HEK293 (cell line): Measurements from ENCODE around the gene CADPS2.

ENCODE experiments used
- CTCF ChIA-PET: fragments of 350-600 bp; formaldehyde crosslinking; extraction: SDS; loops from one replicate; lab custom pipeline; 2021; ENCODE audit warnings: antibody characterized with exemption; lab: Yijun Ruan, JAX
- POLR2A ChIA-PET: fragments of 300-600 bp; formaldehyde crosslinking; extraction: SDS; loops from one replicate; lab custom pipeline; 2020; ENCODE audit warnings: antibody characterized with exemption, inconsistent platforms; lab: Yijun Ruan, JAX
- H3K27ac ChIP-seq: fragments of 200-500 bp; sonication (Bioruptor generic); 2 replicates; pipeline ENCODE4 v1.5.1; 2014; ENCODE audit warnings: low read depth, low read length, control low read depth, inconsistent platforms; ENCODE audit errors: extremely low read depth
- H3K36me3 ChIP-seq, 2 experiments: fragments of 200-500 bp in 1 of 2; sonication (Bioruptor generic) in 1 of 2; 1 replicate in 1 of 2; 2 replicates in 1 of 2; pipeline ENCODE4 v1.5.1; 2014 to 2017; ENCODE audit warnings: inconsistent platforms in 2 of 2, low read length in 2 of 2; ENCODE audit not compliant: control insufficient read depth in 2 of 2, insufficient read depth in 1 of 2
- H3K4me1 ChIP-seq: fragments of 200-500 bp; sonication (Bioruptor generic); 2 replicates; pipeline ENCODE4 v1.5.1; 2014; ENCODE audit warnings: mild to moderate bottlenecking, low read length, inconsistent platforms; ENCODE audit not compliant: control insufficient read depth, insufficient read depth
- H3K4me3 ChIP-seq: 2 replicates; pipeline ENCODE4 v1.5.1; 2011; ENCODE audit warnings: low read depth, mild to moderate bottlenecking, control low read depth, low read length, moderate library complexity
- H3K9me3 ChIP-seq: fragments of 200-500 bp; sonication (Bioruptor generic); 2 replicates; pipeline ENCODE4 v1.5.1; 2014; ENCODE audit warnings: low read depth, low read length, inconsistent platforms; ENCODE audit not compliant: control insufficient read depth, insufficient read depth
- BCL11A ChIP-seq: fragments of 450-650 bp; formaldehyde crosslinking; IDR thresholded peaks from 2 replicates; pipeline ENCODE4 v1.5.1; 2016; ENCODE audit warnings: low read depth, missing biosample characterization, missing genetic modification characterization
- GFI1B ChIP-seq: fragments of 450-650 bp; formaldehyde crosslinking; IDR thresholded peaks from 2 replicates; pipeline ENCODE4 v1.5.1; 2016; ENCODE audit warnings: missing biosample characterization, missing genetic modification characterization
- GLIS1 ChIP-seq: fragments of 450-650 bp; formaldehyde crosslinking; IDR thresholded peaks from 2 replicates; pipeline ENCODE4 v1.5.1; 2016; ENCODE audit warnings: missing biosample characterization, missing genetic modification characterization
- KLF16 ChIP-seq: fragments of 450-650 bp; formaldehyde crosslinking; IDR thresholded peaks from 2 replicates; pipeline ENCODE4 v1.5.1; 2017; ENCODE audit warnings: missing biosample characterization, missing genetic modification characterization
- KLF9 ChIP-seq: fragments of 450-650 bp; formaldehyde crosslinking; IDR thresholded peaks from 2 replicates; pipeline ENCODE4 v1.5.1; 2016; ENCODE audit warnings: missing biosample characterization, missing genetic modification characterization, low read depth
- ZBTB17 ChIP-seq: fragments of 450-650 bp; formaldehyde crosslinking; IDR thresholded peaks from 2 replicates; pipeline ENCODE4 v1.5.1; 2016; ENCODE audit warnings: missing biosample characterization, missing genetic modification characterization
- ZBTB6 ChIP-seq: fragments of 450-650 bp; formaldehyde crosslinking; IDR thresholded peaks from 2 replicates; pipeline ENCODE4 v1.5.1; 2017; ENCODE audit warnings: missing biosample characterization, missing genetic modification characterization
- ZFP37 ChIP-seq: fragments of 450-650 bp; formaldehyde crosslinking; IDR thresholded peaks from 2 replicates; pipeline ENCODE4 v1.5.1; 2016; ENCODE audit warnings: missing biosample characterization, missing genetic modification characterization
- ZNF146 ChIP-seq: fragments of 450-650 bp; formaldehyde crosslinking; IDR thresholded peaks from 2 replicates; pipeline ENCODE4 v1.5.1; 2016; ENCODE audit warnings: missing biosample characterization, missing genetic modification characterization
- ZNF157 ChIP-seq: fragments of 450-650 bp; formaldehyde crosslinking; IDR thresholded peaks from 2 replicates; pipeline ENCODE4 v1.5.1; 2016; ENCODE audit warnings: missing biosample characterization, missing genetic modification characterization
- ZNF26 ChIP-seq: fragments of 450-650 bp; formaldehyde crosslinking; IDR thresholded peaks from 2 replicates; pipeline ENCODE4 v1.5.1; 2016; ENCODE audit warnings: missing biosample characterization, missing genetic modification characterization
- ZNF510 ChIP-seq: fragments of 450-650 bp; formaldehyde crosslinking; IDR thresholded peaks from 2 replicates; pipeline ENCODE4 v1.5.1; 2018; ENCODE audit warnings: mild to moderate bottlenecking, missing genetic modification characterization, missing biosample characterization; ENCODE audit not compliant: insufficient replicate concordance
- ZNF776 ChIP-seq: fragments of 450-650 bp; formaldehyde crosslinking; IDR thresholded peaks from 2 replicates; pipeline ENCODE4 v1.5.0; 2017; ENCODE audit warnings: missing biosample characterization, missing genetic modification characterization, borderline replicate concordance
- ZNF830 ChIP-seq: fragments of 450-650 bp; IDR thresholded peaks from 2 replicates; pipeline ENCODE4 v1.5.0; 2018; ENCODE audit warnings: missing biosample characterization, missing genetic modification characterization, low read depth, mild to moderate bottlenecking, moderate library complexity
- ZSCAN5A ChIP-seq: fragments of 450-650 bp; formaldehyde crosslinking; IDR thresholded peaks from 2 replicates; pipeline ENCODE4 v1.5.1; 2016; ENCODE audit warnings: missing biosample characterization, missing genetic modification characterization
- TF ChIP-seq, protein P1 (sequence below): fragments of 450-650 bp; formaldehyde crosslinking; IDR thresholded peaks from 2 replicates; pipeline ENCODE4 v1.5.1; 2016; ENCODE audit warnings: missing biosample characterization, missing genetic modification characterization
- TF ChIP-seq, protein P2 (sequence below): fragments of 450-650 bp; formaldehyde crosslinking; IDR thresholded peaks from 2 replicates; pipeline ENCODE4 v1.5.1; 2016; ENCODE audit warnings: missing biosample characterization, missing genetic modification characterization, borderline replicate concordance
- TF ChIP-seq, protein P3 (sequence below): IDR thresholded peaks from 2 replicates; pipeline ENCODE4 v1.6.1; 2011; ENCODE audit warnings: mild to moderate bottlenecking, low read depth, low read length, borderline replicate concordance
- TF ChIP-seq, protein P4 (sequence below): fragments of 450-650 bp; formaldehyde crosslinking; IDR thresholded peaks from 2 replicates; pipeline ENCODE4 v1.5.1; 2017; ENCODE audit warnings: missing biosample characterization, missing genetic modification characterization

The CADPS2 gene

DNA sequence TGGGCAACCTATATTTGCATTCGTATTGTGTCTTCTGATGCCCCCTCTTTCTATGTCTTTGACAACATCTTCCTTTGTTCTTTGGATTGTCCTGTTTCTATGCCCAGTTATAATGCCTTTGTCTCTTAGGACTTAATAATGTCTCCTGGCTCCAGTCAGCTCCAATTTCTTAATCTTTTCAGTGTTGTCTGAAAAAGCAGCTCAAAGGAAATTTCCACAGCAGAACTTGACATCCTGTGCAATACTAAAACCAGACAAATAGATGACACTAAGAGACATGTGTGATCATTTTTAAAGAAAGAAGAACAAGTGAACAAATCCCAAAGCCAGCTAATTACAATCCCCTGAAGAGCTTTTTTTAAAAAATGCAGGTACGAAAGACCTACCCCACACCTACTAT is 135.9 kb downstream of the CADPS2 start:
- ChIA-PET CTCF (no interaction called here), POLR2A (no interaction called here)
- H3K4me3 ChIP-seq, result no peak overlapping the region
- H3K36me3 ChIP-seq, result no peaks in the 10 kb centered on the region
- no peak overlapping the region for H3K27ac ChIP-seq
- no peaks in the 10 kb centered on the region for H3K4me1 ChIP-seq
- no peak for TF ChIP-seq ZNF776
- TF ChIP-seq, protein P1, sequence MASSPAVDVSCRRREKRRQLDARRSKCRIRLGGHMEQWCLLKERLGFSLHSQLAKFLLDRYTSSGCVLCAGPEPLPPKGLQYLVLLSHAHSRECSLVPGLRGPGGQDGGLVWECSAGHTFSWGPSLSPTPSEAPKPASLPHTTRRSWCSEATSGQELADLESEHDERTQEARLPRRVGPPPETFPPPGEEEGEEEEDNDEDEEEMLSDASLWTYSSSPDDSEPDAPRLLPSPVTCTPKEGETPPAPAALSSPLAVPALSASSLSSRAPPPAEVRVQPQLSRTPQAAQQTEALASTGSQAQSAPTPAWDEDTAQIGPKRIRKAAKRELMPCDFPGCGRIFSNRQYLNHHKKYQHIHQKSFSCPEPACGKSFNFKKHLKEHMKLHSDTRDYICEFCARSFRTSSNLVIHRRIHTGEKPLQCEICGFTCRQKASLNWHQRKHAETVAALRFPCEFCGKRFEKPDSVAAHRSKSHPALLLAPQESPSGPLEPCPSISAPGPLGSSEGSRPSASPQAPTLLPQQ (tag by site-specific recombination), result no peak
- TF ChIP-seq ZNF157 (tag by site-specific recombination), result no peak
- no peak for TF ChIP-seq BCL11A (tag by site-specific recombination)
- TF ChIP-seq ZFP37, result no peak
- no peak for TF ChIP-seq GFI1B (tag by site-specific recombination)
- no peaks in the 10 kb centered on the region for H3K9me3 ChIP-seq

DNA sequence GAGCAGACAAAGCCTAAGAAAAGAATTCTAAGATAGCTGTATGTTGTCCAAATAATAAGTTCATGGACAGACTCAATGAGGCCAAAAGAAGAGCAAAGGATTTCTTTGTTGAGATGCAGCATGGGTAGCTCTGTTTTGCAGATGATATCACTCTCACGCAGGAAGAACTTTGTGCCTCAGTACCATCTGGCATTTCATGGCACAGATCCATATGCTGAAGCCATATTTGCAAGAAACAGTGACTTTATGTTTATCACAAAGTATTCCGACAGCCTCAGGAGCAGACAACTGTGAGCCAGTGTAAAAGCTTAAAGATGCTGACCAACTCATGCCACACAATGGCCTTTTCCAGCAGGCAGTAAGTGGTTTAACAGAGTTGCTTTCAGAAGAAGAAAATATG is 138.1 kb downstream of the CADPS2 start:
- CTCF ChIA-PET, result no interaction called here
- TF ChIP-seq ZNF146, result no peak
- TF ChIP-seq ZNF157 (tag by site-specific recombination), result no peak
- TF ChIP-seq ZNF26 (tag by site-specific recombination), result no peak
- no peak for TF ChIP-seq ZNF830 (tag by site-specific recombination)
- no peak for TF ChIP-seq KLF16
- H3K4me3 ChIP-seq, result no peak overlapping the region
- H3K27ac ChIP-seq, result no peak overlapping the region
- no peaks in the 10 kb centered on the region for H3K9me3 ChIP-seq
- POLR2A ChIA-PET, result no interaction called here
- H3K36me3 ChIP-seq, result no peaks in the 10 kb centered on the region
- no peaks in the 10 kb centered on the region for H3K4me1 ChIP-seq

DNA sequence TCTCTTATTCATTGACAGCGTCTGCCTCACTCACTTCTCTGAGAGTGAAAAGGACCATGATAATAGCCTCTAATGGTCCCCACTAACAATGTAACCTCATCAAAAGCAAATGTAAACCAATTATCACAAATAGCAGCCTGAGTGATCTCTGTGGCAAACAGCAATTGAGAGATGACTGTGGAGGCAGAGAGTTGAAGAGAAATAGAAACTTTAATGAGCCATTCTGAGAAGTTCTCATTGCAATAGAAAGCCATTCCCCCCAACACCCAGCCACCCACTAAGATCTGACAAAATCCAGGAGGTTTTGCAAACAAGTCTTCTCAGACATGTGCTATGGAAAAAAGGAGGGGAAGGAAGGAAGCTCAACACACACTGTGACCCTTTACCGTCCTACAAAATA is 139.3 kb downstream of the CADPS2 start:
- Histone ChIP-seq H3K27ac (no peak overlapping the region), H3K4me3 (no peak overlapping the region), H3K4me1 (no peaks in the 10 kb centered on the region), H3K36me3 (no peaks in the 10 kb centered on the region), H3K9me3 (no peaks in the 10 kb centered on the region)
- no peak for TF ChIP-seq ZNF510 (tag by site-specific recombination)
- 0 out of 2 replicates have a peak, but pooled peaks have one; percentile 12 for TF ChIP-seq GLIS1
- no peak for TF ChIP-seq KLF9 (tag by site-specific recombination)
- POLR2A ChIA-PET, result no interaction called here
- CTCF ChIA-PET, result no interaction called here

- H3K4me3 ChIP-seq, result no peak overlapping the region
- TF ChIP-seq, protein P2, sequence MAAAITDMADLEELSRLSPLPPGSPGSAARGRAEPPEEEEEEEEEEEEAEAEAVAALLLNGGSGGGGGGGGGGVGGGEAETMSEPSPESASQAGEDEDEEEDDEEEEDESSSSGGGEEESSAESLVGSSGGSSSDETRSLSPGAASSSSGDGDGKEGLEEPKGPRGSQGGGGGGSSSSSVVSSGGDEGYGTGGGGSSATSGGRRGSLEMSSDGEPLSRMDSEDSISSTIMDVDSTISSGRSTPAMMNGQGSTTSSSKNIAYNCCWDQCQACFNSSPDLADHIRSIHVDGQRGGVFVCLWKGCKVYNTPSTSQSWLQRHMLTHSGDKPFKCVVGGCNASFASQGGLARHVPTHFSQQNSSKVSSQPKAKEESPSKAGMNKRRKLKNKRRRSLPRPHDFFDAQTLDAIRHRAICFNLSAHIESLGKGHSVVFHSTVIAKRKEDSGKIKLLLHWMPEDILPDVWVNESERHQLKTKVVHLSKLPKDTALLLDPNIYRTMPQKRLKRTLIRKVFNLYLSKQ (tag by site-specific recombination), result no peak
- TF ChIP-seq, protein P3, sequence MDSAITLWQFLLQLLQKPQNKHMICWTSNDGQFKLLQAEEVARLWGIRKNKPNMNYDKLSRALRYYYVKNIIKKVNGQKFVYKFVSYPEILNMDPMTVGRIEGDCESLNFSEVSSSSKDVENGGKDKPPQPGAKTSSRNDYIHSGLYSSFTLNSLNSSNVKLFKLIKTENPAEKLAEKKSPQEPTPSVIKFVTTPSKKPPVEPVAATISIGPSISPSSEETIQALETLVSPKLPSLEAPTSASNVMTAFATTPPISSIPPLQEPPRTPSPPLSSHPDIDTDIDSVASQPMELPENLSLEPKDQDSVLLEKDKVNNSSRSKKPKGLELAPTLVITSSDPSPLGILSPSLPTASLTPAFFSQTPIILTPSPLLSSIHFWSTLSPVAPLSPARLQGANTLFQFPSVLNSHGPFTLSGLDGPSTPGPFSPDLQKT, result no peak
- TF ChIP-seq, protein P4, sequence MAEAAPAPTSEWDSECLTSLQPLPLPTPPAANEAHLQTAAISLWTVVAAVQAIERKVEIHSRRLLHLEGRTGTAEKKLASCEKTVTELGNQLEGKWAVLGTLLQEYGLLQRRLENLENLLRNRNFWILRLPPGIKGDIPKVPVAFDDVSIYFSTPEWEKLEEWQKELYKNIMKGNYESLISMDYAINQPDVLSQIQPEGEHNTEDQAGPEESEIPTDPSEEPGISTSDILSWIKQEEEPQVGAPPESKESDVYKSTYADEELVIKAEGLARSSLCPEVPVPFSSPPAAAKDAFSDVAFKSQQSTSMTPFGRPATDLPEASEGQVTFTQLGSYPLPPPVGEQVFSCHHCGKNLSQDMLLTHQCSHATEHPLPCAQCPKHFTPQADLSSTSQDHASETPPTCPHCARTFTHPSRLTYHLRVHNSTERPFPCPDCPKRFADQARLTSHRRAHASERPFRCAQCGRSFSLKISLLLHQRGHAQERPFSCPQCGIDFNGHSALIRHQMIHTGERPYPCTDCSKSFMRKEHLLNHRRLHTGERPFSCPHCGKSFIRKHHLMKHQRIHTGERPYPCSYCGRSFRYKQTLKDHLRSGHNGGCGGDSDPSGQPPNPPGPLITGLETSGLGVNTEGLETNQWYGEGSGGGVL (tag by site-specific recombination), result no peak
- TF ChIP-seq ZSCAN5A (no peak), ZBTB17 (no peak), ZBTB6 (tag by site-specific recombination) (no peak)
Observed at GRCh38 chr7:122743211-122743610, 143.0 kb downstream of the CADPS2 start.

More at GRCh38 chr7:122743211-122743610, 143.0 kb downstream of the CADPS2 start:
- CTCF ChIA-PET, result no interaction called here
- no peaks in the 10 kb centered on the region for H3K9me3 ChIP-seq
- no peaks in the 10 kb centered on the region for H3K4me1 ChIP-seq
- POLR2A ChIA-PET, result no interaction called here
- H3K27ac ChIP-seq, result no peak overlapping the region
- H3K36me3 ChIP-seq, result no peaks in the 10 kb centered on the region
